SK-N-SH (cell line): ENCODE data around the gene CUBN. TPM values are rescaled to one million over a fixed set of nuclear protein-coding genes. Genes with fewer than 3 reads are reported as not detected.

Experiments used
- CTCF ChIA-PET: fragments of 300-600, 350-600 bp; formaldehyde crosslinking; extraction: SDS; loops from one replicate; lab custom pipeline; 2021; lab: Yijun Ruan, JAX
- POLR2A ChIA-PET: fragments of 350-600 bp; sonication (Branson Sonifier 250); formaldehyde crosslinking; extraction: SDS; loops from one replicate; lab custom pipeline; 2020; ENCODE audit warnings: antibody characterized with exemption, inconsistent platforms; lab: Yijun Ruan, JAX
- DNase-seq: peaks from one replicate; pipeline ENCODE4 v3.0.0; 2012
- H2AFZ ChIP-seq: fragments of 200-600 bp; sonication (generic); 2 replicates; pipeline ENCODE4 v1.8.1; 2016; ENCODE audit warnings: antibody characterized with exemption, mild to moderate bottlenecking, low read depth
- H3F3A ChIP-seq: fragments of 200-600 bp; sonication (generic); replicated peaks from 2 replicates; pipeline ENCODE3; 2016; ENCODE audit warnings: antibody characterized with exemption, mild to moderate bottlenecking; ENCODE audit not compliant: insufficient read depth
- H3K27ac ChIP-seq, 2 experiments: fragments of 200-500 bp in 1 of 2; fragments of 200-600 bp in 1 of 2; sonication (Bioruptor generic) in 1 of 2; sonication (generic), shearing (Covaris generic) in 1 of 2; 2 replicates each; pipeline versions ENCODE4 v1.5.1 to v1.6.1; 2014 to 2016; ENCODE audit warnings: low read depth in 2 of 2, inconsistent platforms in 1 of 2, low read length in 1 of 2, mild to moderate bottlenecking in 1 of 2, mixed read lengths in 1 of 2
- H3K27me3 ChIP-seq: fragments of 200-600 bp; sonication (generic), shearing (Covaris generic); 2 replicates; pipeline ENCODE4 v1.6.1; 2016; ENCODE audit warnings: mixed run types; ENCODE audit not compliant: insufficient read depth
- H3K36me3 ChIP-seq, 2 experiments: fragments of 200-500 bp in 1 of 2; fragments of 200-600 bp in 1 of 2; sonication (Bioruptor generic) in 1 of 2; sonication (generic) in 1 of 2; replicated peaks in 1 of 2; 2 replicates each; pipeline versions ENCODE3 to v1.5.1; 2014 to 2016; ENCODE audit warnings: low read length in 1 of 2, mild to moderate bottlenecking in 1 of 2; ENCODE audit not compliant: insufficient read depth in 2 of 2, control insufficient read depth in 1 of 2
- H3K4me1 ChIP-seq, 2 experiments: fragments of 200-500 bp in 1 of 2; fragments of 200-600 bp in 1 of 2; sonication (Bioruptor generic) in 1 of 2; sonication (generic), shearing (Covaris generic) in 1 of 2; 2 replicates each; pipeline versions ENCODE4 v1.5.1 to v1.6.1; 2014 to 2016; ENCODE audit warnings: low read depth in 1 of 2, low read length in 1 of 2, mixed run types in 1 of 2; ENCODE audit not compliant: insufficient read depth in 2 of 2, control insufficient read depth in 1 of 2
- H3K4me2 ChIP-seq: fragments of 200-600 bp; sonication (generic), shearing (Covaris generic); 2 replicates; pipeline ENCODE4 v1.6.1; 2017; ENCODE audit warnings: mixed run types
- H3K4me3 ChIP-seq, 2 experiments: fragments of 200-500 bp in 1 of 2; fragments of 200-600 bp in 1 of 2; sonication (Bioruptor generic) in 1 of 2; sonication (generic), shearing (Covaris generic) in 1 of 2; 2 replicates each; pipeline versions ENCODE4 v1.5.1 to v1.8.1; 2014 to 2016; ENCODE audit warnings: low read depth in 2 of 2, inconsistent platforms in 1 of 2, low read length in 1 of 2, mild to moderate bottlenecking in 1 of 2, mixed read lengths in 1 of 2, moderate library complexity in 1 of 2
- H3K79me2 ChIP-seq: fragments of 200-600 bp; sonication (generic); 2 replicates; pipeline ENCODE4 v1.8.1; 2017; ENCODE audit warnings: mild to moderate bottlenecking; ENCODE audit not compliant: insufficient read depth
- H3K9ac ChIP-seq: fragments of 200-600 bp; sonication (generic); 2 replicates; pipeline ENCODE4 v1.6.1; 2017; ENCODE audit warnings: mixed run types
- H3K9me2 ChIP-seq: fragments of 200-600 bp; sonication (generic); 2 replicates; pipeline ENCODE4 v1.6.1; 2017; ENCODE audit warnings: mixed run types
- H3K9me3 ChIP-seq: fragments of 200-600 bp; sonication (generic); 2 replicates; pipeline ENCODE4 v1.6.1; 2017; ENCODE audit warnings: mixed run types, mild to moderate bottlenecking, moderate library complexity
- H4K20me1 ChIP-seq: fragments of 200-600 bp; sonication (generic); 2 replicates; pipeline ENCODE4 v1.6.1; 2017; ENCODE audit warnings: mild to moderate bottlenecking, mixed run types; ENCODE audit not compliant: insufficient read depth
- CHD2 ChIP-seq: fragments of 150-350 bp; IDR thresholded peaks from 2 replicates; pipeline ENCODE4 v1.6.1; 2018; ENCODE audit warnings: low read length; ENCODE audit not compliant: partially characterized antibody
- EP300 ChIP-seq, 2 experiments: IDR thresholded peaks; 2 replicates each; pipeline versions ENCODE4 v1.4.0 to v1.6.1; 2012; ENCODE audit warnings: borderline replicate concordance in 1 of 2, low read depth in 1 of 2, low read length in 1 of 2
- EZH2phosphoT487 ChIP-seq: fragments of 200-600 bp; sonication (generic); IDR thresholded peaks from 2 replicates; pipeline ENCODE4 v1.6.1; 2017; ENCODE audit warnings: low read depth, mixed run types, mild to moderate bottlenecking, antibody characterized with exemption, moderate library complexity, borderline replicate concordance
- FOSL2 ChIP-seq: IDR thresholded peaks from 2 replicates; pipeline ENCODE4 v1.4.0; 2012; ENCODE audit warnings: low read depth, mild to moderate bottlenecking, moderate library complexity, borderline replicate concordance
- FOXJ3 ChIP-seq: sonication (generic); formaldehyde crosslinking; IDR thresholded peaks from 2 replicates; pipeline ENCODE4 v1.5.1; 2020; ENCODE audit warnings: mild to moderate bottlenecking, missing genetic modification reagents
- GABPA ChIP-seq: IDR thresholded peaks from 2 replicates; pipeline ENCODE4 v1.4.0; 2012; ENCODE audit warnings: low read depth, mild to moderate bottlenecking
- GATA2 ChIP-seq: sonication (generic); formaldehyde crosslinking; IDR thresholded peaks from 2 replicates; pipeline ENCODE4 v1.5.0; 2020; ENCODE audit warnings: mild to moderate bottlenecking, missing genetic modification reagents
- MEF2A ChIP-seq: IDR thresholded peaks from 2 replicates; pipeline ENCODE4 v1.4.0; 2012; ENCODE audit warnings: low read depth, borderline replicate concordance
- NFIC ChIP-seq: IDR thresholded peaks from 2 replicates; pipeline ENCODE4 v1.4.0; 2012; ENCODE audit warnings: borderline replicate concordance
- NRF1 ChIP-seq: IDR thresholded peaks from 2 replicates; pipeline ENCODE4 v1.6.1; 2012; ENCODE audit warnings: low read depth, mild to moderate bottlenecking, low read length
- POLR2AphosphoS5 ChIP-seq: IDR thresholded peaks from 2 replicates; pipeline ENCODE4 v1.6.1; 2012; ENCODE audit warnings: low read depth, low read length
- RAD21 ChIP-seq: IDR thresholded peaks from 2 replicates; pipeline ENCODE4 v1.6.1; 2012; ENCODE audit warnings: mild to moderate bottlenecking, low read length
- RFX5 ChIP-seq: IDR thresholded peaks from 2 replicates; pipeline ENCODE4 v1.6.1; 2012; ENCODE audit warnings: mild to moderate bottlenecking, improper control_type of control experiment, low read length
- RXRA ChIP-seq: IDR thresholded peaks from 2 replicates; pipeline ENCODE4 v1.4.0; 2012; ENCODE audit warnings: low read depth, mild to moderate bottlenecking, borderline replicate concordance
- SIN3A ChIP-seq: IDR thresholded peaks from 2 replicates; pipeline ENCODE4 v1.6.1; 2012; ENCODE audit warnings: low read depth, mild to moderate bottlenecking, low read length, moderate library complexity, borderline replicate concordance
- TAF1 ChIP-seq: IDR thresholded peaks from 2 replicates; pipeline ENCODE4 v1.6.1; 2012; ENCODE audit warnings: low read depth, mild to moderate bottlenecking, low read length, moderate library complexity, borderline replicate concordance
- YY1 ChIP-seq: IDR thresholded peaks from 2 replicates; pipeline ENCODE4 v1.4.0; 2012; ENCODE audit warnings: low read depth, mild to moderate bottlenecking
- WGBS: methylation state at CpG from one replicate; pipeline ENCODE4 v1.1.6; 2017; ENCODE audit warnings: low lambda C conversion rate; 5-methylcytosine and 5-hydroxymethylcytosine counted together
- polyA plus RNA-seq, 3 experiments: library from polyadenylated mRNA; depleted of rRNA; stranded (reverse); fragments of >200 nt; gene quantifications; 2 replicates each; pipeline ENCODE4 v1.2.3, GENCODE V29; 2012
- TF ChIP-seq, protein P1 (sequence below): IDR thresholded peaks from 2 replicates; pipeline ENCODE4; 2012
- TF ChIP-seq, protein P2 (sequence below): fragments of 150-350 bp; IDR thresholded peaks from 2 replicates; pipeline ENCODE4 v1.6.1; 2016; ENCODE audit warnings: mild to moderate bottlenecking, low read depth, low read length
- TF ChIP-seq, protein P3 (sequence below): fragments of 150-350 bp; IDR thresholded peaks from 2 replicates; pipeline ENCODE4 v1.6.1; 2017; ENCODE audit warnings: antibody characterized with exemption, low read length, low read depth, borderline replicate concordance
- TF ChIP-seq, protein P4 (sequence below): fragments of 200-600 bp; sonication (generic); IDR thresholded peaks from 2 replicates; pipeline ENCODE4 v1.6.1; 2017; ENCODE audit warnings: antibody characterized with exemption, mild to moderate bottlenecking, moderate library complexity
- TF ChIP-seq, protein P5 (sequence below): IDR thresholded peaks from 2 replicates; pipeline ENCODE4 v1.4.0; 2012; ENCODE audit warnings: low read depth, borderline replicate concordance

The CUBN gene
- polyA plus RNA-seq, 1 of the 3 experiments (the other 2 are of a cell fraction), result 2.4 TPM

DNA sequence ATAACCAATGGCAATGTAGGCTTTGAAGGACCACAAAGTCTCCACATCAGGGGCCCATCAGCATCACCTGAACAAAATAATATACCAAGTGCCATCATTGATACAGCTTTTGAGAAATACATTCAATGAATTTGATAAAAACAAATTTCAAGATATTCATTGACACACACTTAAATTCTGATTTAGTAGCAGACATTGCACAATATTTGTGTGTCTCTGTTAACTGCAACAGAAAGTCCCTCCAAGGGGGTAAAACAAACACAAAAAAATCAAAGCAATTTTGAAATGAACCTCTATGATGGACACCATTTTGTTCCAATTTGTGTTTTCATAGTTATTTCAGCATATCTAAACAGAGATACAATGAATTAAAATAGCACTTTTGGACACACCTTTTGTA, 225.6 kb downstream of the CUBN start:
- no peak overlapping the region for H3K9ac ChIP-seq
- CTCF ChIA-PET, result interaction anchor here (1.1 kb wide), 1 partner anchor 12 kb away, joined by 3 read pairs; no protein-coding TSS in a partner anchor
- no peak overlapping the region for H3K4me3 ChIP-seq
- H4K20me1 ChIP-seq, result no peaks in the 10 kb centered on the region
- H3K9me2 ChIP-seq, result no peaks in the 10 kb centered on the region
- DNase-seq, result no peak
- TF ChIP-seq SIN3A (no peak), FOSL2 (no peak), YY1 (no peak), RAD21 (no peak), NFIC (no peak), GATA2 (CRISPR knock-in tag) (no peak), RFX5 (no peak), EP300 (IDR thresholded peaks at IDR 0.05; ENCODE audit: borderline replicate concordance in 1 of 2, low read depth in 1 of 2, low read length in 1 of 2) (no peak), CHD2 (no peak)
- TF ChIP-seq, protein P1, sequence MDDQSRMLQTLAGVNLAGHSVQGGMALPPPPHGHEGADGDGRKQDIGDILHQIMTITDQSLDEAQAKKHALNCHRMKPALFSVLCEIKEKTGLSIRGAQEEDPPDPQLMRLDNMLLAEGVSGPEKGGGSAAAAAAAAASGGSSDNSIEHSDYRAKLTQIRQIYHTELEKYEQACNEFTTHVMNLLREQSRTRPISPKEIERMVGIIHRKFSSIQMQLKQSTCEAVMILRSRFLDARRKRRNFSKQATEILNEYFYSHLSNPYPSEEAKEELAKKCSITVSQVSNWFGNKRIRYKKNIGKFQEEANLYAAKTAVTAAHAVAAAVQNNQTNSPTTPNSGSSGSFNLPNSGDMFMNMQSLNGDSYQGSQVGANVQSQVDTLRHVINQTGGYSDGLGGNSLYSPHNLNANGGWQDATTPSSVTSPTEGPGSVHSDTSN, result no peak
- TF ChIP-seq, protein P2, sequence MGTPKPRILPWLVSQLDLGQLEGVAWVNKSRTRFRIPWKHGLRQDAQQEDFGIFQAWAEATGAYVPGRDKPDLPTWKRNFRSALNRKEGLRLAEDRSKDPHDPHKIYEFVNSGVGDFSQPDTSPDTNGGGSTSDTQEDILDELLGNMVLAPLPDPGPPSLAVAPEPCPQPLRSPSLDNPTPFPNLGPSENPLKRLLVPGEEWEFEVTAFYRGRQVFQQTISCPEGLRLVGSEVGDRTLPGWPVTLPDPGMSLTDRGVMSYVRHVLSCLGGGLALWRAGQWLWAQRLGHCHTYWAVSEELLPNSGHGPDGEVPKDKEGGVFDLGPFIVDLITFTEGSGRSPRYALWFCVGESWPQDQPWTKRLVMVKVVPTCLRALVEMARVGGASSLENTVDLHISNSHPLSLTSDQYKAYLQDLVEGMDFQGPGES, result no peak
- TF ChIP-seq, all 33 proteins: peak for 0
- Histone ChIP-seq H3K27me3 (no peaks in the 10 kb centered on the region), H3F3A (peaks cover under 1% of the 10 kb centered on the region), H3K4me1 (no peaks in the 10 kb centered on the region; a peak in 1 of 4 replicates), H3K36me3 (peaks cover 0 to 8% of the 10 kb centered on the region in 2 experiments), H3K27ac (peak overlapping the region in 1 of 2 experiments; percentile 19; a peak in 1 of 4 replicates), H2AFZ (no peak overlapping the region), H3K4me2 (no peak overlapping the region), H3K9me3 (peaks cover 11% of the 10 kb centered on the region), H3K79me2 (no peaks in the 10 kb centered on the region)
- POLR2A ChIA-PET, result no interaction called here

DNA sequence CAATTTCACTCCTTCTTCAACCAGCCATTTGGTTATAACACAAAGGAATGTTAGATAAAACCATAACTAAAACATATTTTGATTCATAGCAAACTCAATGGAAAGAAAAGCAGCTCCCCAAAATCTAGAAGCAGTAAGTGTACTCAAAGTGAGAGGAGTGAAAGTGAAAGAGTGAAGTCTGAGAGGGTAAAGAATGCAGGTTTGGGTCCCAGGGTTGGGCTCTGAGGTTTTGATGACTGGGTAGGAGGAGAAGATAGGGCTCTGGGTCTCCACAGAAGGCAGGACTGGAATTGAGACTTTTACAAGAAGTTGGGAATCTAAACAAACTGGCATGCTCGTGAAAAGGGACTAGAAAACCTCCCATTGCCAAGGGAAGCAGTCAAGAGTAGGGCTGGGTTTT, 227.0 kb downstream of the CUBN start:
- Histone ChIP-seq H3K36me3 (peaks cover 0 to 8% of the 10 kb centered on the region in 2 experiments), H3K27me3 (no peaks in the 10 kb centered on the region)
- 80% methylated on average over 1 of the region's 1 CpG for WGBS
- no peak for DNase-seq
- CTCF ChIA-PET, result interaction anchor here (1.0 kb wide), 1 partner anchor 60 kb away, joined by 3 read pairs; no protein-coding TSS in a partner anchor
- TF ChIP-seq, protein P3, sequence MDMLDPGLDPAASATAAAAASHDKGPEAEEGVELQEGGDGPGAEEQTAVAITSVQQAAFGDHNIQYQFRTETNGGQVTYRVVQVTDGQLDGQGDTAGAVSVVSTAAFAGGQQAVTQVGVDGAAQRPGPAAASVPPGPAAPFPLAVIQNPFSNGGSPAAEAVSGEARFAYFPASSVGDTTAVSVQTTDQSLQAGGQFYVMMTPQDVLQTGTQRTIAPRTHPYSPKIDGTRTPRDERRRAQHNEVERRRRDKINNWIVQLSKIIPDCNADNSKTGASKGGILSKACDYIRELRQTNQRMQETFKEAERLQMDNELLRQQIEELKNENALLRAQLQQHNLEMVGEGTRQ, result no peak
- TF ChIP-seq FOXJ3 (no peak), POLR2AphosphoS5 (no peak), MEF2A (no peak), TAF1 (no peak), NFIC (no peak), GABPA (no peak), RXRA (no peak), NRF1 (no peak), EZH2phosphoT487 (no peak)
- TF ChIP-seq, protein P4, sequence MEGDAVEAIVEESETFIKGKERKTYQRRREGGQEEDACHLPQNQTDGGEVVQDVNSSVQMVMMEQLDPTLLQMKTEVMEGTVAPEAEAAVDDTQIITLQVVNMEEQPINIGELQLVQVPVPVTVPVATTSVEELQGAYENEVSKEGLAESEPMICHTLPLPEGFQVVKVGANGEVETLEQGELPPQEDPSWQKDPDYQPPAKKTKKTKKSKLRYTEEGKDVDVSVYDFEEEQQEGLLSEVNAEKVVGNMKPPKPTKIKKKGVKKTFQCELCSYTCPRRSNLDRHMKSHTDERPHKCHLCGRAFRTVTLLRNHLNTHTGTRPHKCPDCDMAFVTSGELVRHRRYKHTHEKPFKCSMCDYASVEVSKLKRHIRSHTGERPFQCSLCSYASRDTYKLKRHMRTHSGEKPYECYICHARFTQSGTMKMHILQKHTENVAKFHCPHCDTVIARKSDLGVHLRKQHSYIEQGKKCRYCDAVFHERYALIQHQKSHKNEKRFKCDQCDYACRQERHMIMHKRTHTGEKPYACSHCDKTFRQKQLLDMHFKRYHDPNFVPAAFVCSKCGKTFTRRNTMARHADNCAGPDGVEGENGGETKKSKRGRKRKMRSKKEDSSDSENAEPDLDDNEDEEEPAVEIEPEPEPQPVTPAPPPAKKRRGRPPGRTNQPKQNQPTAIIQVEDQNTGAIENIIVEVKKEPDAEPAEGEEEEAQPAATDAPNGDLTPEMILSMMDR, result no peak
- TF ChIP-seq, protein P5, sequence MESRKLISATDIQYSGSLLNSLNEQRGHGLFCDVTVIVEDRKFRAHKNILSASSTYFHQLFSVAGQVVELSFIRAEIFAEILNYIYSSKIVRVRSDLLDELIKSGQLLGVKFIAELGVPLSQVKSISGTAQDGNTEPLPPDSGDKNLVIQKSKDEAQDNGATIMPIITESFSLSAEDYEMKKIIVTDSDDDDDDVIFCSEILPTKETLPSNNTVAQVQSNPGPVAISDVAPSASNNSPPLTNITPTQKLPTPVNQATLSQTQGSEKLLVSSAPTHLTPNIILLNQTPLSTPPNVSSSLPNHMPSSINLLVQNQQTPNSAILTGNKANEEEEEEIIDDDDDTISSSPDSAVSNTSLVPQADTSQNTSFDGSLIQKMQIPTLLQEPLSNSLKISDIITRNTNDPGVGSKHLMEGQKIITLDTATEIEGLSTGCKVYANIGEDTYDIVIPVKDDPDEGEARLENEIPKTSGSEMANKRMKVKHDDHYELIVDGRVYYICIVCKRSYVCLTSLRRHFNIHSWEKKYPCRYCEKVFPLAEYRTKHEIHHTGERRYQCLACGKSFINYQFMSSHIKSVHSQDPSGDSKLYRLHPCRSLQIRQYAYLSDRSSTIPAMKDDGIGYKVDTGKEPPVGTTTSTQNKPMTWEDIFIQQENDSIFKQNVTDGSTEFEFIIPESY, result no peak
- TF ChIP-seq, all 33 proteins: peak for 0
- H3K9me2 ChIP-seq, result no peaks in the 10 kb centered on the region
- H3K9me3 ChIP-seq, result peaks cover 11% of the 10 kb centered on the region
- no peak overlapping the region for H3K4me2 ChIP-seq
- POLR2A ChIA-PET, result no interaction called here
- H3F3A ChIP-seq, result no peaks in the 10 kb centered on the region
- H3K4me1 ChIP-seq, result no peaks in the 10 kb centered on the region; a peak in 1 of 4 replicates
- no peak overlapping the region for H2AFZ ChIP-seq
- H4K20me1 ChIP-seq, result no peaks in the 10 kb centered on the region
- no peak overlapping the region for H3K9ac ChIP-seq
- H3K27ac ChIP-seq, result no peak overlapping the region
- H3K4me3 ChIP-seq, result no peak overlapping the region
- H3K79me2 ChIP-seq, result no peaks in the 10 kb centered on the region
